HepG2 (cell line): ENCODE measurements around the gene TMEM190. TPM values are rescaled to one million over a fixed set of nuclear protein-coding genes. Genes with fewer than 3 reads are reported as not detected.

ENCODE experiments used
- AKAP8 ChIP-seq: sonication (generic); formaldehyde crosslinking; IDR thresholded peaks from 2 replicates; pipeline ENCODE4 v1.5.1; 2020; ENCODE audit warnings: mild to moderate bottlenecking, missing genetic modification reagents
- CAMTA2 ChIP-seq: sonication (generic); formaldehyde crosslinking; IDR thresholded peaks from 2 replicates; pipeline ENCODE4 v1.4.0; 2020; ENCODE audit warnings: mild to moderate bottlenecking, missing genetic modification reagents, borderline replicate concordance
- GMEB2 ChIP-seq: IDR thresholded peaks from 2 replicates; pipeline ENCODE4 v1.6.1; 2016; ENCODE audit warnings: missing biosample characterization, missing genetic modification reagents, low read depth
- JDP2 ChIP-seq: sonication (generic); formaldehyde crosslinking; IDR thresholded peaks from 2 replicates; pipeline ENCODE4 v1.8.1; 2022; ENCODE audit warnings: missing genetic modification reagents, borderline replicate concordance
- NPAS2 ChIP-seq: sonication (generic); formaldehyde crosslinking; IDR thresholded peaks from 2 replicates; pipeline ENCODE4 v1.8.0; 2022; ENCODE audit warnings: mild to moderate bottlenecking, missing genetic modification reagents, borderline replicate concordance
- PATZ1 ChIP-seq: sonication (generic); formaldehyde crosslinking; IDR thresholded peaks from 2 replicates; pipeline ENCODE4 v1.4.0; 2020; ENCODE audit warnings: missing genetic modification reagents
- PAXIP1 ChIP-seq: sonication (generic); formaldehyde crosslinking; conservative IDR thresholded peaks from 2 replicates; pipeline ENCODE4 v1.4.0; 2020; ENCODE audit warnings: mild to moderate bottlenecking, missing genetic modification reagents, moderate library complexity
- RFX3 ChIP-seq: IDR thresholded peaks from 2 replicates; pipeline ENCODE4 v1.6.1; 2016; ENCODE audit warnings: missing biosample characterization, missing genetic modification reagents
- SIX4 ChIP-seq: sonication (generic); formaldehyde crosslinking; IDR thresholded peaks from 2 replicates; pipeline ENCODE4 v1.4.0; 2020; ENCODE audit warnings: missing genetic modification reagents
- SKIL ChIP-seq: sonication (generic); formaldehyde crosslinking; IDR thresholded peaks from 2 replicates; pipeline ENCODE4 v1.8.0; 2022; ENCODE audit warnings: missing genetic modification reagents, mild to moderate bottlenecking, moderate library complexity, borderline replicate concordance
- SP5 ChIP-seq: IDR thresholded peaks from 2 replicates; pipeline ENCODE4 v1.6.1; 2016; ENCODE audit warnings: low read depth, borderline replicate concordance
- SPEN ChIP-seq: sonication (generic); formaldehyde crosslinking; IDR thresholded peaks from 2 replicates; pipeline ENCODE4 v1.5.1; 2020; ENCODE audit warnings: low read depth, mild to moderate bottlenecking, missing genetic modification reagents
- ZBTB43 ChIP-seq: sonication (generic); formaldehyde crosslinking; conservative IDR thresholded peaks from 2 replicates; pipeline ENCODE4 v1.4.0; 2020; ENCODE audit warnings: missing genetic modification reagents
- ZEB1 ChIP-seq: IDR thresholded peaks from 2 replicates; pipeline ENCODE4 v1.6.1; 2012; ENCODE audit warnings: mild to moderate bottlenecking, low read depth, inconsistent platforms; ENCODE audit not compliant: insufficient replicate concordance
- ZNF501 ChIP-seq: sonication (generic); formaldehyde crosslinking; IDR thresholded peaks from 2 replicates; pipeline ENCODE4 v1.5.1; 2020; ENCODE audit warnings: mild to moderate bottlenecking, moderate library complexity, missing genetic modification reagents
- ZNF746 ChIP-seq: sonication (generic); formaldehyde crosslinking; IDR thresholded peaks from 2 replicates; pipeline ENCODE4 v1.8.0; 2022; ENCODE audit warnings: mild to moderate bottlenecking, missing genetic modification reagents
- polyA plus RNA-seq, 8 experiments: library from polyadenylated mRNA; depleted of rRNA in 3 of 8; stranded (reverse) in 7 of 8; unstranded in 1 of 8; fragments of >200 nt; fragmentation: Illumina TruSeq in 4 of 8; extraction: Trizol in 4 of 8; gene quantifications; 2 replicates each; pipeline versions ENCODE4 v1.2.1 to v1.2.3, GENCODE V29; 2011 to 2016; ENCODE audit warnings: low read depth in 4 of 8, missing spikeins in 1 of 8, mixed read lengths in 1 of 8; ENCODE audit not compliant: insufficient read depth in 1 of 8
- total RNA-seq, 5 experiments: library from RNA; depleted of rRNA; stranded (reverse); fragments of >200 nt; fragmentation: Illumina TruSeq; extraction: Trizol; gene quantifications; 2 replicates each; pipeline ENCODE4 v1.2.3, GENCODE V29; 2016; ENCODE audit warnings: low read depth in 1 of 5

TMEM190 gene
- total and polyA plus RNA-seq, 2 of the 13 experiments (the other 11 are each of a cell fraction or from before 2014, with no cell fraction given), result 0.35 to 0.83 TPM

GRCh38 chr19:55339105-55339888, 37.3 kb upstream of the TMEM190 start, which contains the start of gene KMT5C (continued):
- TF ChIP-seq ZEB1 (no peak), SP5 (CRISPR knock-in tag) (peak; percentile 57; the same call in 1 of the 2 replicates), ZNF501 (peak; percentile 6; the same call in 1 of the 2 replicates), CAMTA2 (CRISPR knock-in tag) (no peak), SKIL (CRISPR knock-in tag) (no peak), ZBTB43 (0 out of 2 replicates have a peak, but pooled peaks have one; percentile 43), SPEN (CRISPR knock-in tag) (peak; percentile 52; the same call in 1 of the 2 replicates), PAXIP1 (CRISPR knock-in tag) (no peak; the same call in 1 of the 2 replicates), PATZ1 (CRISPR knock-in tag) (peak; percentile 60), JDP2 (CRISPR knock-in tag) (no peak), NPAS2 (CRISPR knock-in tag) (no peak), RFX3 (CRISPR knock-in tag) (peak; percentile 89), ZNF746 (no peak), GMEB2 (CRISPR knock-in tag) (no peak), SIX4 (CRISPR knock-in tag) (no peak), AKAP8 (no peak)
